Adrenal gland (tissue), 5 donors: ENCODE measurements around the gene ZNF148.

Experiments used
- POLR2A ChIP-seq, 2 donors: fragments of 450-650 bp; IDR thresholded peaks; one replicate each; pipeline ENCODE4 v1.6.1; 2017; ENCODE audit warnings: antibody characterized with exemption in 2 of 2, mild to moderate bottlenecking in 2 of 2, moderate library complexity in 1 of 2
- TF ChIP-seq, protein P1 (sequence below), 6 experiments: fragments of 450-650 bp in 4 of 6; fragments of 200-600 bp in 2 of 6; sonication (generic) in 1 of 6; IDR thresholded peaks; 1 replicate in 5 of 6; 2 replicates in 1 of 6; pipeline versions ENCODE4 v1.5.1 to v1.8.0; 2016 to 2021; ENCODE audit warnings: antibody characterized with exemption in 6 of 6, mild to moderate bottlenecking in 2 of 6, moderate library complexity in 1 of 6
- donor health status: DM: no; HTN: no; CAD: no.

DNA sequence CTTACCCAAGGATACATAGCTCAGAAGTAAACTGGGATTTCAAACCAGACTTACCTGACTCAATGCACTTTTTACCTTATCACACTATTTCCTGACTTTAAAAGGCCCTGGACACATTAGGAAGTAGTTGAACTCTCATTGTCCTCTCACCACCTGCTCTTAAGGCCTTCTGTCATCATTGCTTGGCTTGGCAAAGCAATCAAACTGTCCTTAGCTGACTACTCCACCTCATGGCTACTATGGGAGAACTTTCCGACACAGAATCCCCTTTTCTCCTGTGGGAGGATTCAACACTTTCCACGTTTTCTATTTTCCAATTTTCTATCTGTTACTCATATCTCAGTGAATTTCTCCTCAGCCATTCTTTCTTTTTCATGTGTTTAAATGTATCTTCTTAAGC, 55.4 kb downstream of the ZNF148 start:
- TF ChIP-seq, protein P1, sequence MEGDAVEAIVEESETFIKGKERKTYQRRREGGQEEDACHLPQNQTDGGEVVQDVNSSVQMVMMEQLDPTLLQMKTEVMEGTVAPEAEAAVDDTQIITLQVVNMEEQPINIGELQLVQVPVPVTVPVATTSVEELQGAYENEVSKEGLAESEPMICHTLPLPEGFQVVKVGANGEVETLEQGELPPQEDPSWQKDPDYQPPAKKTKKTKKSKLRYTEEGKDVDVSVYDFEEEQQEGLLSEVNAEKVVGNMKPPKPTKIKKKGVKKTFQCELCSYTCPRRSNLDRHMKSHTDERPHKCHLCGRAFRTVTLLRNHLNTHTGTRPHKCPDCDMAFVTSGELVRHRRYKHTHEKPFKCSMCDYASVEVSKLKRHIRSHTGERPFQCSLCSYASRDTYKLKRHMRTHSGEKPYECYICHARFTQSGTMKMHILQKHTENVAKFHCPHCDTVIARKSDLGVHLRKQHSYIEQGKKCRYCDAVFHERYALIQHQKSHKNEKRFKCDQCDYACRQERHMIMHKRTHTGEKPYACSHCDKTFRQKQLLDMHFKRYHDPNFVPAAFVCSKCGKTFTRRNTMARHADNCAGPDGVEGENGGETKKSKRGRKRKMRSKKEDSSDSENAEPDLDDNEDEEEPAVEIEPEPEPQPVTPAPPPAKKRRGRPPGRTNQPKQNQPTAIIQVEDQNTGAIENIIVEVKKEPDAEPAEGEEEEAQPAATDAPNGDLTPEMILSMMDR (IDR thresholded peaks at IDR 0.05): no peak
- no peak for TF ChIP-seq POLR2A (IDR thresholded peaks at IDR 0.05)
